ENCODE measurements around the gene DLGAP1. TPM values are rescaled to one million over a fixed set of nuclear protein-coding genes. Genes with fewer than 3 reads are reported as not detected.

Gene DLGAP1
- total and polyA plus RNA-seq, 2 of the 13 experiments (the other 11 are each of a cell fraction or from before 2014, with no cell fraction given), result 0.01 TPM; not detected in 1

- Histone ChIP-seq H3K27me3 (ENCODE audit: control insufficient read depth in 1 of 2, insufficient read depth in 2 of 2, low read length in 2 of 2) (no peaks in the 10 kb centered on the region; a peak in 1 of 5 replicates), H3K9ac (ENCODE audit: insufficient read depth, low read depth, low read length) (no peak overlapping the region), H2AFZ (ENCODE audit: low read length) (no peak overlapping the region), H3K36me3 (replicated peaks in 1 of 2; ENCODE audit: control insufficient read depth in 1 of 2, insufficient read depth in 2 of 2, low read length in 2 of 2) (peaks cover 0 to 6% of the 10 kb centered on the region in 2 experiments; a peak in 2 of 5 replicates), H3K9me3 (ENCODE audit: low read length) (no peaks in the 10 kb centered on the region), H3K4me3 (replicated peaks in 1 of 3; ENCODE audit: insufficient read depth in 1 of 3, low read depth in 2 of 3, low read length in 3 of 3) (no peak overlapping the region), H3K4me2 (ENCODE audit: low read depth, low read length) (no peak overlapping the region), H3K79me2 (ENCODE audit: insufficient read depth, low read length) (peaks cover 29% of the 10 kb centered on the region), H3K4me1 (ENCODE audit: insufficient read depth, low read length) (peaks cover 85% of the 10 kb centered on the region), H3K27ac (ENCODE audit: extremely low read length, insufficient read depth, low read length) (no peak overlapping the region), H4K20me1 (ENCODE audit: insufficient read depth, low read length) (no peaks in the 10 kb centered on the region)
- in situ Hi-C loops (cut with HindIII; ENCODE audit: extremely low pct_ligation_motif_present, low pct_unique_long_range_greater_than_20kb) (loop anchor here (25.0 kb wide), 1 partner anchor 563 kb away; no protein-coding TSS in a partner anchor), intact Hi-C loops (cut with micrococcal nuclease; ENCODE audit: unreplicated experiment) (no loop called here)
- DNase-seq (ENCODE audit: low spot score), result no peak
- no peak for FAIRE-seq
- BruUV-seq (replicated peaks), result no TSS peak
- ATAC-seq, result no peak
- ChIA-PET POLR2A (interaction anchor here (0.8 to 11.2 kb wide), 5 partner anchors 14 to 66 kb away, joined by 3 to 271 read pairs (median 4); no protein-coding TSS in a partner anchor), CTCF (ENCODE audit: low intra/inter-chr PET ratio, low total read pairs) (no interaction called here)
- 94% methylated on average over 6 of the region's 6 CpGs for WGBS (ENCODE audit: low lambda C conversion rate)
- TF ChIP-seq MED1 (CRISPR knock-in tag; IDR thresholded peaks at IDR 0.05), result peak; percentile 42; the same call in 1 of the 2 replicates
- no peak for TF ChIP-seq ZNF619 (CRISPR knock-in tag; IDR thresholded peaks at IDR 0.05)
- no peak for TF ChIP-seq CENPX (CRISPR knock-in tag; IDR thresholded peaks at IDR 0.05)
- no peak for TF ChIP-seq HMGA1 (CRISPR knock-in tag; conservative IDR thresholded peaks at IDR 0.05)
- TF ChIP-seq TAF15 (IDR thresholded peaks at IDR 0.05; ENCODE audit: low read depth, low read length, poor library complexity, severe bottlenecking), result no peak
- TF ChIP-seq, protein P1, sequence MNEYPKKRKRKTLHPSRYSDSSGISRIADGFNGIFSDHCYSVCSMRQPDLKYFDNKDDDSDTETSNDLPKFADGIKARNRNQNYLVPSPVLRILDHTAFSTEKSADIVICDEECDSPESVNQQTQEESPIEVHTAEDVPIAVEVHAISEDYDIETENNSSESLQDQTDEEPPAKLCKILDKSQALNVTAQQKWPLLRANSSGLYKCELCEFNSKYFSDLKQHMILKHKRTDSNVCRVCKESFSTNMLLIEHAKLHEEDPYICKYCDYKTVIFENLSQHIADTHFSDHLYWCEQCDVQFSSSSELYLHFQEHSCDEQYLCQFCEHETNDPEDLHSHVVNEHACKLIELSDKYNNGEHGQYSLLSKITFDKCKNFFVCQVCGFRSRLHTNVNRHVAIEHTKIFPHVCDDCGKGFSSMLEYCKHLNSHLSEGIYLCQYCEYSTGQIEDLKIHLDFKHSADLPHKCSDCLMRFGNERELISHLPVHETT (CRISPR knock-in tag; conservative IDR thresholded peaks at IDR 0.05), result no peak
- no peak for TF ChIP-seq GABPB1 (CRISPR knock-in tag; IDR thresholded peaks at IDR 0.05)
- no peak for TF ChIP-seq ZBTB2 (CRISPR knock-in tag; IDR thresholded peaks at IDR 0.05; ENCODE audit: low read depth)
- TF ChIP-seq ISX (CRISPR knock-in tag; conservative IDR thresholded peaks at IDR 0.05), result no peak
- TF ChIP-seq ZXDC (CRISPR knock-in tag; IDR thresholded peaks at IDR 0.05), result no peak
- TF ChIP-seq TFAP4 (IDR thresholded peaks at IDR 0.05; ENCODE audit: borderline replicate concordance, low read depth), result no peak
- no peak for TF ChIP-seq ZNF7 (CRISPR knock-in tag; IDR thresholded peaks at IDR 0.05)
- TF ChIP-seq ZNF709 (CRISPR knock-in tag; IDR thresholded peaks at IDR 0.05), result no peak
- peak; percentile 88 for TF ChIP-seq ZNF121 (CRISPR knock-in tag; IDR thresholded peaks at IDR 0.05)
- TF ChIP-seq ZNF383 (CRISPR knock-in tag; IDR thresholded peaks at IDR 0.05; ENCODE audit: borderline replicate concordance), result no peak
- peak; percentile 20; the same call in 1 of the 2 replicates for TF ChIP-seq TBX2 (CRISPR knock-in tag; IDR thresholded peaks at IDR 0.05; ENCODE audit: borderline replicate concordance)
- TF ChIP-seq ZNF17 (CRISPR knock-in tag; IDR thresholded peaks at IDR 0.05), result no peak
- no peak for TF ChIP-seq SOX6 (IDR thresholded peaks at IDR 0.05)
- peak; percentile 36; the same call in 1 of the 2 replicates for TF ChIP-seq SOX6 (CRISPR knock-in tag; IDR thresholded peaks at IDR 0.05)
Measured at GRCh38 chr18:3599861-3600260, 855.2 kb downstream of the DLGAP1 start.

All from HepG2 (cell line).